NT2/D1 (cell line): Measurements from ENCODE around the gene ARID3B.

Source experiments
- YY1 ChIP-seq: IDR thresholded peaks from 2 replicates; pipeline ENCODE4 v1.6.1; 2011; ENCODE audit not compliant: insufficient read length, insufficient read depth
- ZNF274 ChIP-seq: IDR thresholded peaks from 2 replicates; pipeline ENCODE4 v1.6.1; 2011; ENCODE audit warnings: mild to moderate bottlenecking, low read depth, low read length

- TF ChIP-seq ZNF274 (no peak), YY1 (no peak)
These were observed 70.3 kb downstream of the ARID3B start for GRCh38 chr15:74611341-74611740.
